ENCODE measurements around the gene GRSF1.
"Not testable (repeated sequence)": the region's sequence is repeated elsewhere in the genome, so short reads cannot be mapped to it uniquely, and the experiment has no call there.

Gene GRSF1

DNA sequence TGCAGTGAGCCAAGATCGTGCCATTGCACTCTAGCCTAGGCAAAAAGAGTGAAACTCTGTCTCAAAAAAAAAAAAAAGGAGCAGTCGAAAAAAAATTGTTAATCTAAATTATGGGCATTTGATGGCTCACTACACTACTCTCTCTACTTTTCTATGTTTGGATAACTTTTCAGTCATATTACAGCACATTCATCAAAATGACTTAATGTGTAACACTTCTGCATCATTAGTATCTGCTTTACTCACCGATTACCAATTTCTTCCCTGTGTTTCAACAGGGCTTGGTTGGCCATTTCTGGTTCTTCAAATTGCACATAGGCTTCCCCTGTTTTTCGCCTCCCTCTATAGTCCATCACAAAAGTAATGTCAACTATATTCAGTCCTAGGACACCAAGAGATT lies 8.4 kb downstream of the GRSF1 start:
- no peak for DNase-seq (ENCODE audit: low spot score)

GRCh38 chr4:70830054-70830453 lies 9.6 kb downstream of the GRSF1 start:
- DNase-seq (ENCODE audit: low spot score) = no peak

DNA sequence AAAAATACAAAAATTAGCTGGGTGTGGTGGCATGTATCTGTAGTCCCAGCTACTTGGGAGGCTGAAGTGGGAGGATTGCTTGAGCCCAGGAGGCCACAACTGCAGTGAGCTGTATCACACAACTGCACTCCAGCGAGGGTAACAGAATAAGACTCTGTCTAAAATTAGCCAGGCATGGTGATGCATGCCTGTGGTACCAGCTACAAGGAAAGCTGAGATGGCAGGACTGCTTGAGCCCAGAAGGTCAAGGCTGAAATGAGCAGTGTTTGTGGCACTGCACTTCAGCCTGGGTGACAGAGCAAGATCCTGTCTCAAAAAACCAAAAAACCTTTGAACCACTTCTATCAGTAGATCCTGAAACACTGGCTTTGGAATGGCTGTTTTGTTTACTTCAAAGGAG lies 10.2 kb downstream of the GRSF1 start:
- no peak for DNase-seq (ENCODE audit: low spot score)

GRCh38 chr4:70829015-70829414 lies 10.7 kb downstream of the GRSF1 start:
- no peak for DNase-seq (ENCODE audit: low spot score)

DNA sequence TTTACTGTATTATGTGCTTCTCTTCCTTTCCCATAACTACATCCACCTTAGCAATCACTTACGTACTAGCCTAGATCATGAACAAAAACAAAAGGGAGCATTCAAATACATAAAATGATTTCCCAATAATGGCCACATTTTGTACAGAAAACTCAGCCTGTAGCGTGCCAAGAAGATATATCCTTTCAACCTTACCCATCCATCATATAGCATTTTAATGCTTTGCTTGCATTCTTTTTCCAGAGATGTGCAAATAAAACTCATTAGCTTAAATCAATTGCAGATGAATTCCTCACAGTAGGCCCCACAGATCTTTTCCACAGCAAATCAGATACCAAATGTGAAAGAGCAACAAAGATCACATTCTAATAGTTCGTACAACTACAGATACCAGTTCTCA lies 20.8 kb downstream of the GRSF1 start:
- no peak for DNase-seq (ENCODE audit: low spot score)

DNA sequence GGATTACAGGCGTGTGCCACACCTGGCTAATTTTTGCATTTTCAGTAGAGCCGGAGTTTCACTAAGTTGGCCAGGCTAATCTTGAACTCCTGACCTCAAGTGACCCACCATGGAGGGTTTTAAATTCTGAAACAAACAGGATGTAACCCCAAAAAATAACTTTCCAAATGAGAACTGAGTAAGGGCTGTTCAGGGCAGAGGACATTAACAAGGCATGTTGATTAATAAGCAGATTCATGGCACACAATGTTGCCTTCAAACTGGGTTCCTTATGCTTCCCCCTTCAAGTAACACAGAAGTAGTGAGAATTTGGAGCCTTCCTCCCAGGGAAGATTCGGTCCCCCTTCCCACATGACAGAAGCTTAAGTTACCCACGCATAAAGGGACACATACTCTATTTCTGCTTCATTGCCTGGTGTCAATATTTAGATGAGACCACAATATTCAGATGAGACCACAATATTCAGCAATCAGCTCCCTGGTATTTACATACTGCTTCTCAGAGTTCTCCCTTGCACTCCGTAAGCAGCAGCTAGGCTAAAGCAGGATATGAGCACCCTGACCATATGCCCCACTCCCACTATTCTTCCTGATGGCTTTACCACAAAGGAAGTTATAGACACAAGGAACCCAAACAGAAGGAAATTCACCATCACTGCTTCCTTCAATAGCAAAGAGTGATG lies 21.4 kb downstream of the GRSF1 start:
- no peak for DNase-seq (ENCODE audit: low spot score)

- DNase-seq (ENCODE audit: low spot score) = no peak
Observed at GRCh38 chr4:70816894-70817293, 22.8 kb downstream of the GRSF1 start.

DNA sequence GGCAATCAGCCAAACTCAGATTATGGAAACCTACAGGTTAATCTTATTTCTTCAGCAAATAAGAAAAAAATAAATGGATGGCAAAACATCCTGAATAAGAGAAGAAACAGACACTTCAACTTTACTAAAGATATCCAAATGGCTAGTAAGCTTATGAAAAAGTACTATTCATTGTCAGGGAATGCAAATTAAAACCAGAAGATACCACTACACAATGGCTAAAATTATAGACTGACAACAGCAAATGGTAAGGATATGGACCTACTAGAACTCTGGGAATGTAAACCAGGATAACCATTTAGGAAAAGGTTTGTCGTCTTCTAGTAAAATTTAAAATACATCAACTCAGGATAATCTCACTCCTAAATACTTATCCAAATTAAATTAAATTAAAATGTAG lies 24.3 kb downstream of the GRSF1 start:
- DNase-seq (ENCODE audit: low spot score) = no peak

DNA sequence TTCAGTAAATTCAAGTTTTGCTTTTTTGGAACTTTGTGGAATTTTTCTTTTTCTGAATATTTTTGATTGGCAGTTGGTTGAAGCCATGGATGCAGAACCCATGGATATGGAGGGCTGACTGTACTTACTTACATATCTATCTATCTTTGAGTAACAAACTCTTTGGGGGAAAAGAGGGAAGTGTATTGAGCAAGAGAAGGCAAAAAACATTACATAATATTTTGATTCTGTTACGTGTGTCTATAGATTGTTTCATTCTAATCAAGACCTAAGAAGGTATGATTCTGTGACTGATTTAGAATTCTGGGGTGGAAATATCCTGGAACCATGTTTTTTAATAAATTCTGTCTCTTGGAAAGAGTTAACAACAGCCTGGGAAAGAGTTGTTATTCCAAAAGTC lies 31.5 kb downstream of the GRSF1 start:
- DNase-seq (ENCODE audit: low spot score) = no peak

DNA sequence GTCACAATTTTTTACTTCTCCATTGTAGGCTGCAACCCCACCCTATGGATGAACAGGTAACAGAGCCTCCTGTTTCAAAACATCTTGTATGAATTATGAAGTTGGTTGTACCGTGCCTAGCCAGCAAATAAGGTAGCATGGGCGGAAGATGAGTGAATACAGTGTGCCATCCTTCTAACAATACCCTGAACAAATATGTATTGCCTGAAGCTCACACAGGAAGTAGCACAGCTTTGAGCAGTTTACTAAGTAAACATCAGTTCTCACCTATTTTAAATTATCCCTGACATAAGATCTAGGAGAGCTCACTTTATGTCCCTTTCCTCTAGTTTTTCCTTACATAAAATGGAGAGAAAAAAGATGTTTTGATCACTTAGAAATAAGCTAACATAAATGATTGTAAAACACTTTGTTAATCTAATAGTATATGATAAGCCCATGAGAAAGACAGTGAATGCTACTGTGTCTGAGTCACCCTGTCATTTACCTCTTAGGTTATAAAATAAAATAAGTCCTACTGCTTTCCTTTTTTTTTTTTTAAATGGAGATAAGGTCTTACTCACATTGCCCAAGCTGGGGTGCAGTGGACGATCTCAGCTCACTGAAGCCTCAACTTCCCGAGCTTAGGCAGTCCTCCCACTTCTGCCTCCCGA lies 36.6 kb downstream of the GRSF1 start:
- no peak for DNase-seq (ENCODE audit: low spot score)

GRCh38 chr4:70801265-70801809 lies 38.4 kb downstream of the GRSF1 start:
- DNase-seq (ENCODE audit: low spot score) = no peak

- no peak for DNase-seq (ENCODE audit: low spot score)
Observed at GRCh38 chr4:70793626-70794025, 46.1 kb downstream of the GRSF1 start.

- no peak for DNase-seq (ENCODE audit: low spot score)
Observed at GRCh38 chr4:70788733-70789132, 51.0 kb downstream of the GRSF1 start.

DNA sequence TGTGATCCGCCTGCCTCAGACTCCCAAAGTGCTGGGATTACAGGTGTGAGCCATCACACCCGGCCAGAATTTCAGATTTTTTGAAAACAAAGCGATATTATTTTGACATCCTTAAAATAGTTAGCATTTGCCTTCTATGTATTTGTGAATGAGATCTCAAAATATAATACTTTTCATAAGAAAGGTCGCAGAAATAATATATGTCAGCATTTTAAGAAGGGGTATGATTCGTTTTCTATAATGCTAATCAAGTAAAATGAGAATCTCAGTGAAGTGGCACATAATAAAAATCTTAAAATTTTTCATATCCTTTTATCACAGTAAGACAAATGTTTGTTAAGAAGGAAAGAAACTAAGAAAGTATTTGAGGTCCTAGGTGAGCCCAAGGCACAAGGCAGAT lies 52.2 kb downstream of the GRSF1 start:
- no peak for DNase-seq (ENCODE audit: low spot score)

GRCh38 chr4:70783096-70783495 lies 56.6 kb downstream of the GRSF1 start:
- no peak for DNase-seq (ENCODE audit: low spot score)

DNA sequence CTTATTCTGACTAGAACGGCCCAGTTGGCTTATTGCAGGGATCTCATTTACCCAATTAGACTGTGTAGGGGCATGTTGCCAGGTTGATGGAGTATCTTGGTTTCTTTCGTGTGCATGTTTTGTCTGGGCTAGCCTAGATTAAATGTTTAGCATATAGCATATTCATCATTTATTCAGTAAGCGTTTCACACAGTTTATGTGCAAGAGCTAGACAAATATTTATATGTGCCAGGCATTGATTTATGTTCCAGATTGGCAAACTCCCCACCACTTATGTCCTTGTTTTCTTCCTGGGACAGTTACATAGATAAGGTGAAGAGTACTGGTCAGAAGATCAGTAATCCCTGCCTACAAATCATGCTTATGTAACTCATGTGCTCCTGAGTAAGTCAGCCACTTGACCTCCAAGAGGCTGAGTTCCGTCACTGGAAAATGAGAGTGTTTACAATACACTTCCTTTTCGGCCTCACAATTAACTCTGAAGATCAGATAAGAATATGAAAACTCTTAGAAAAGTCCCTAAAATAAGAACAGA lies 60.7 kb downstream of the GRSF1 start:
- DNase-seq (ENCODE audit: low spot score) = no peak

GRCh38 chr4:70772929-70773555 lies 66.6 kb downstream of the GRSF1 start:
- no peak for DNase-seq (ENCODE audit: low spot score)

- not testable (repeated sequence) for DNase-seq (ENCODE audit: low spot score)
Observed at GRCh38 chr4:70769396-70769795, 70.3 kb downstream of the GRSF1 start.

GRCh38 chr4:70768301-70768948 lies 71.3 kb downstream of the GRSF1 start:
- DNase-seq (ENCODE audit: low spot score) = no peak

Data from LoVo (cell line).